Liver (tissue), 9 donors: ENCODE data around the gene HRH2. TPM values are rescaled to one million over a fixed set of nuclear protein-coding genes. Genes with fewer than 3 reads are reported as not detected.

ENCODE experiments used
- DNase-seq: peaks from one replicate; pipeline ENCODE4 v3.0.0-alpha.2; 2017; ENCODE audit warnings: low spot score
- H3K27ac ChIP-seq, 2 donors: one replicate each; pipeline ENCODE4 v1.7.0; 2013; ENCODE audit warnings: inconsistent platforms in 2 of 2, low read length in 2 of 2, control low read depth in 1 of 2, low read depth in 1 of 2, mild to moderate bottlenecking in 1 of 2
- H3K27me3 ChIP-seq, 4 donors: one replicate each; pipeline versions ENCODE4 v1.6.1 to v1.7.0; 2013; ENCODE audit warnings: low read length in 3 of 4, inconsistent platforms in 1 of 4, mild to moderate bottlenecking in 1 of 4, moderate library complexity in 1 of 4; ENCODE audit not compliant: control insufficient read depth in 4 of 4, insufficient read depth in 4 of 4
- H3K36me3 ChIP-seq, 4 donors: one replicate each; pipeline versions ENCODE4 v1.6.1 to v1.7.0; 2013; ENCODE audit warnings: low read length in 3 of 4, mild to moderate bottlenecking in 3 of 4, low read depth in 1 of 4, moderate library complexity in 1 of 4; ENCODE audit not compliant: control insufficient read depth in 4 of 4, insufficient read depth in 3 of 4
- H3K4me1 ChIP-seq, 4 donors: one replicate each; pipeline versions ENCODE4 v1.6.1 to v1.7.0; 2013; ENCODE audit warnings: low read length in 3 of 4, mild to moderate bottlenecking in 3 of 4, moderate library complexity in 1 of 4; ENCODE audit not compliant: control insufficient read depth in 4 of 4, insufficient read depth in 4 of 4
- H3K4me3 ChIP-seq, 3 donors: one replicate each; pipeline versions ENCODE4 v1.6.1 to v1.7.0; 2013; ENCODE audit warnings: low read length in 3 of 3, control low read depth in 1 of 3, low read depth in 1 of 3, mild to moderate bottlenecking in 1 of 3
- H3K9ac ChIP-seq, 2 donors: one replicate each; pipeline ENCODE4 v1.7.0; 2013; ENCODE audit warnings: low read length in 2 of 2, mild to moderate bottlenecking in 2 of 2, moderate library complexity in 2 of 2, control low read depth in 1 of 2, low read depth in 1 of 2
- H3K9me3 ChIP-seq, 4 donors: one replicate each; pipeline versions ENCODE4 v1.6.1 to v1.7.0; 2013; ENCODE audit warnings: low read length in 3 of 4; ENCODE audit not compliant: control insufficient read depth in 4 of 4
- EGR1 ChIP-seq, 2 donors: IDR thresholded peaks; 2 replicates each; pipeline ENCODE4 v1.6.1; 2016 to 2018; ENCODE audit warnings: antibody characterized with exemption in 2 of 2, low read depth in 2 of 2
- FOXA1 ChIP-seq: IDR thresholded peaks from 2 replicates; pipeline ENCODE4 v1.6.1; 2016; ENCODE audit warnings: antibody characterized with exemption
- FOXA2 ChIP-seq: IDR thresholded peaks from 2 replicates; pipeline ENCODE4 v1.6.1; 2016; ENCODE audit warnings: antibody characterized with exemption
- GABPA ChIP-seq, 2 donors: IDR thresholded peaks in 1 of 2; conservative IDR thresholded peaks in 1 of 2; 2 replicates each; pipeline ENCODE4 v1.6.1; 2016; ENCODE audit warnings: antibody characterized with exemption in 2 of 2, mild to moderate bottlenecking in 1 of 2, moderate library complexity in 1 of 2
- HNF4A ChIP-seq, 2 donors: conservative IDR thresholded peaks; 2 replicates each; pipeline ENCODE4 v1.6.1; 2016; ENCODE audit warnings: antibody characterized with exemption in 2 of 2, mild to moderate bottlenecking in 2 of 2
- HNF4G ChIP-seq: IDR thresholded peaks from 2 replicates; pipeline ENCODE4 v1.6.1; 2016; ENCODE audit warnings: antibody characterized with exemption
- JUND ChIP-seq, 2 donors: IDR thresholded peaks; 2 replicates each; pipeline ENCODE4 v1.6.1; 2016; ENCODE audit warnings: antibody characterized with exemption in 2 of 2
- MAX ChIP-seq: IDR thresholded peaks from 2 replicates; pipeline ENCODE4 v1.6.1; 2016; ENCODE audit warnings: antibody characterized with exemption
- NR2F2 ChIP-seq: IDR thresholded peaks from 2 replicates; pipeline ENCODE4 v1.6.1; 2016; ENCODE audit warnings: antibody characterized with exemption
- RAD21 ChIP-seq, 2 donors: IDR thresholded peaks; 2 replicates each; pipeline ENCODE4 v1.6.1; 2016; ENCODE audit warnings: antibody characterized with exemption in 2 of 2, mild to moderate bottlenecking in 2 of 2
- RXRA ChIP-seq, 2 donors: IDR thresholded peaks; 2 replicates each; pipeline ENCODE4 v1.6.1; 2017 to 2018; ENCODE audit warnings: antibody characterized with exemption in 2 of 2, mild to moderate bottlenecking in 1 of 2
- SP1 ChIP-seq: IDR thresholded peaks from 2 replicates; pipeline ENCODE4 v1.6.1; 2018; ENCODE audit warnings: antibody characterized with exemption, mild to moderate bottlenecking
- TAF1 ChIP-seq: conservative IDR thresholded peaks from 2 replicates; pipeline ENCODE4 v1.6.1; 2016; ENCODE audit warnings: antibody characterized with exemption, mild to moderate bottlenecking
- YY1 ChIP-seq: IDR thresholded peaks from 2 replicates; pipeline ENCODE4 v1.6.1; 2016; ENCODE audit warnings: antibody characterized with exemption, mild to moderate bottlenecking
- WGBS: extraction: QIAGEN DNeasy Blood & Tissue Kit; methylation state at CpG from one replicate; pipeline ENCODE4 v1.1.7; 2013; 5-methylcytosine and 5-hydroxymethylcytosine counted together
- polyA plus RNA-seq, 2 donors: library from polyadenylated mRNA; stranded (reverse) in 1 of 2; unstranded in 1 of 2; fragments of 200-250 nt in 1 of 2; fragments of >200 nt in 1 of 2; fragmentation: Nextera tagmentation in 1 of 2; extraction: Ambion mirVana in 1 of 2; gene quantifications; one replicate each; pipeline versions ENCODE4 v1.2.1 to v1.2.3, GENCODE V29; 2013 to 2015
- total RNA-seq, 2 donors: library from RNA; depleted of rRNA; stranded (reverse); fragments of >200 nt; gene quantifications; one replicate each; pipeline ENCODE4 v1.2.3, GENCODE V29; 2014
- TF ChIP-seq, protein P1 (sequence below): IDR thresholded peaks from 2 replicates; pipeline ENCODE4 v1.6.1; 2016; ENCODE audit warnings: antibody characterized with exemption
- TF ChIP-seq, protein P2 (sequence below): fragments of 150-350 bp; IDR thresholded peaks from 2 replicates; pipeline ENCODE4 v1.5.1; 2017; ENCODE audit warnings: improper control_type of control experiment, low read depth, low read length; ENCODE audit not compliant: missing input control
- TF ChIP-seq, protein P3 (sequence below): IDR thresholded peaks from 2 replicates; pipeline ENCODE4 v1.6.1; 2016; ENCODE audit warnings: antibody characterized with exemption
- TF ChIP-seq, protein P4 (sequence below): IDR thresholded peaks from 2 replicates; pipeline ENCODE4 v1.6.1; 2016; ENCODE audit warnings: antibody characterized with exemption, mild to moderate bottlenecking
- donor health status: healthy.
- donor health status: healthy.
- donor health status: healthy.
- donor health status: healthy.
- donor health status: healthy.

HRH2 gene
- total and polyA plus RNA-seq, 4 donors, result 0.44 to 2.6 (median 1.3) TPM

DNA sequence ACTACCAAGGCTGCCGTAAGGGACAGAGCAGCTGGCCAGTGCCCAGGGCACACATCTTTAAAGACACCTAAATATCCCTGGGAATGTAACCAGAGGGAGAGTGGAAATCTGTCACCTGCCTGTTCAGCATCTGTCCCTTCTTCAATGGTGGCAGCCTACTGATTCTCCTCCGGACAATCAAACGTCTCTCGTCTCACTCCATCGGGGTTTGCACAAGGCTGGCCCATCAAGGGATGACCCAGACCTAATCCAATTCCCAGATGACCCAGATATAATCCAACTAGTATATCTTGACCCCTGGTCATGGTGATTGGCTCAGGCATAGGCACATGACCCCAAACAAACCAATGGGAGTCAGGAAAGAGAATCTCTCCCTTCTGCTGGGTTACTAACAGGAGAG is 93.5 kb downstream of the HRH2 start:
- 86% methylated on average over 5 of the region's 5 CpGs for WGBS

More for the DNA sequence above, 93.5 kb downstream of the HRH2 start:
- peaks cover 0 to 3% (median 0%) of the 10 kb centered on the region in 4 donors for H3K9me3 ChIP-seq
- H3K4me3 ChIP-seq, result no peak overlapping the region
- no peak for DNase-seq
- no peak overlapping the region for H3K9ac ChIP-seq
- no peaks in the 10 kb centered on the region for H3K36me3 ChIP-seq
- TF ChIP-seq RXRA (IDR thresholded peaks at IDR 0.05), result no peak
- TF ChIP-seq MAX, result no peak
- no peak for TF ChIP-seq GABPA (IDR thresholded peaks at IDR 0.05 in 1 of 2, conservative IDR thresholded peaks at IDR 0.05 in 1 of 2)
- TF ChIP-seq JUND (IDR thresholded peaks at IDR 0.05), result no peak
- TF ChIP-seq HNF4G, result no peak
- TF ChIP-seq, protein P1, sequence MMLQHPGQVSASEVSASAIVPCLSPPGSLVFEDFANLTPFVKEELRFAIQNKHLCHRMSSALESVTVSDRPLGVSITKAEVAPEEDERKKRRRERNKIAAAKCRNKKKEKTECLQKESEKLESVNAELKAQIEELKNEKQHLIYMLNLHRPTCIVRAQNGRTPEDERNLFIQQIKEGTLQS, result no peak
- no peak for TF ChIP-seq SP1
- TF ChIP-seq, protein P2, sequence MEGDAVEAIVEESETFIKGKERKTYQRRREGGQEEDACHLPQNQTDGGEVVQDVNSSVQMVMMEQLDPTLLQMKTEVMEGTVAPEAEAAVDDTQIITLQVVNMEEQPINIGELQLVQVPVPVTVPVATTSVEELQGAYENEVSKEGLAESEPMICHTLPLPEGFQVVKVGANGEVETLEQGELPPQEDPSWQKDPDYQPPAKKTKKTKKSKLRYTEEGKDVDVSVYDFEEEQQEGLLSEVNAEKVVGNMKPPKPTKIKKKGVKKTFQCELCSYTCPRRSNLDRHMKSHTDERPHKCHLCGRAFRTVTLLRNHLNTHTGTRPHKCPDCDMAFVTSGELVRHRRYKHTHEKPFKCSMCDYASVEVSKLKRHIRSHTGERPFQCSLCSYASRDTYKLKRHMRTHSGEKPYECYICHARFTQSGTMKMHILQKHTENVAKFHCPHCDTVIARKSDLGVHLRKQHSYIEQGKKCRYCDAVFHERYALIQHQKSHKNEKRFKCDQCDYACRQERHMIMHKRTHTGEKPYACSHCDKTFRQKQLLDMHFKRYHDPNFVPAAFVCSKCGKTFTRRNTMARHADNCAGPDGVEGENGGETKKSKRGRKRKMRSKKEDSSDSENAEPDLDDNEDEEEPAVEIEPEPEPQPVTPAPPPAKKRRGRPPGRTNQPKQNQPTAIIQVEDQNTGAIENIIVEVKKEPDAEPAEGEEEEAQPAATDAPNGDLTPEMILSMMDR, result no peak
- TF ChIP-seq FOXA1, result no peak
- TF ChIP-seq NR2F2, result no peak
- TF ChIP-seq TAF1, result no peak
- no peak for TF ChIP-seq HNF4A (conservative IDR thresholded peaks at IDR 0.05)
- TF ChIP-seq, protein P3, sequence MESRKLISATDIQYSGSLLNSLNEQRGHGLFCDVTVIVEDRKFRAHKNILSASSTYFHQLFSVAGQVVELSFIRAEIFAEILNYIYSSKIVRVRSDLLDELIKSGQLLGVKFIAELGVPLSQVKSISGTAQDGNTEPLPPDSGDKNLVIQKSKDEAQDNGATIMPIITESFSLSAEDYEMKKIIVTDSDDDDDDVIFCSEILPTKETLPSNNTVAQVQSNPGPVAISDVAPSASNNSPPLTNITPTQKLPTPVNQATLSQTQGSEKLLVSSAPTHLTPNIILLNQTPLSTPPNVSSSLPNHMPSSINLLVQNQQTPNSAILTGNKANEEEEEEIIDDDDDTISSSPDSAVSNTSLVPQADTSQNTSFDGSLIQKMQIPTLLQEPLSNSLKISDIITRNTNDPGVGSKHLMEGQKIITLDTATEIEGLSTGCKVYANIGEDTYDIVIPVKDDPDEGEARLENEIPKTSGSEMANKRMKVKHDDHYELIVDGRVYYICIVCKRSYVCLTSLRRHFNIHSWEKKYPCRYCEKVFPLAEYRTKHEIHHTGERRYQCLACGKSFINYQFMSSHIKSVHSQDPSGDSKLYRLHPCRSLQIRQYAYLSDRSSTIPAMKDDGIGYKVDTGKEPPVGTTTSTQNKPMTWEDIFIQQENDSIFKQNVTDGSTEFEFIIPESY, result no peak
- TF ChIP-seq, protein P4, sequence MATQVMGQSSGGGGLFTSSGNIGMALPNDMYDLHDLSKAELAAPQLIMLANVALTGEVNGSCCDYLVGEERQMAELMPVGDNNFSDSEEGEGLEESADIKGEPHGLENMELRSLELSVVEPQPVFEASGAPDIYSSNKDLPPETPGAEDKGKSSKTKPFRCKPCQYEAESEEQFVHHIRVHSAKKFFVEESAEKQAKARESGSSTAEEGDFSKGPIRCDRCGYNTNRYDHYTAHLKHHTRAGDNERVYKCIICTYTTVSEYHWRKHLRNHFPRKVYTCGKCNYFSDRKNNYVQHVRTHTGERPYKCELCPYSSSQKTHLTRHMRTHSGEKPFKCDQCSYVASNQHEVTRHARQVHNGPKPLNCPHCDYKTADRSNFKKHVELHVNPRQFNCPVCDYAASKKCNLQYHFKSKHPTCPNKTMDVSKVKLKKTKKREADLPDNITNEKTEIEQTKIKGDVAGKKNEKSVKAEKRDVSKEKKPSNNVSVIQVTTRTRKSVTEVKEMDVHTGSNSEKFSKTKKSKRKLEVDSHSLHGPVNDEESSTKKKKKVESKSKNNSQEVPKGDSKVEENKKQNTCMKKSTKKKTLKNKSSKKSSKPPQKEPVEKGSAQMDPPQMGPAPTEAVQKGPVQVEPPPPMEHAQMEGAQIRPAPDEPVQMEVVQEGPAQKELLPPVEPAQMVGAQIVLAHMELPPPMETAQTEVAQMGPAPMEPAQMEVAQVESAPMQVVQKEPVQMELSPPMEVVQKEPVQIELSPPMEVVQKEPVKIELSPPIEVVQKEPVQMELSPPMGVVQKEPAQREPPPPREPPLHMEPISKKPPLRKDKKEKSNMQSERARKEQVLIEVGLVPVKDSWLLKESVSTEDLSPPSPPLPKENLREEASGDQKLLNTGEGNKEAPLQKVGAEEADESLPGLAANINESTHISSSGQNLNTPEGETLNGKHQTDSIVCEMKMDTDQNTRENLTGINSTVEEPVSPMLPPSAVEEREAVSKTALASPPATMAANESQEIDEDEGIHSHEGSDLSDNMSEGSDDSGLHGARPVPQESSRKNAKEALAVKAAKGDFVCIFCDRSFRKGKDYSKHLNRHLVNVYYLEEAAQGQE, result no peak
- TF ChIP-seq RAD21 (IDR thresholded peaks at IDR 0.05), result no peak
- TF ChIP-seq EGR1 (IDR thresholded peaks at IDR 0.05; ENCODE audit: low read depth in 2 of 2), result no peak
- TF ChIP-seq FOXA2, result no peak
- no peak for TF ChIP-seq YY1
- H3K4me1 ChIP-seq, result no peaks in the 10 kb centered on the region
- peaks cover 0 to 5% (median 0%) of the 10 kb centered on the region in 4 donors for H3K27me3 ChIP-seq
- H3K27ac ChIP-seq, result no peak overlapping the region
